ENCODE results near the gene PANX3.

The PANX3 gene

GRCh38 chr11:124622531-124623451, 11.6 kb downstream of the PANX3 start, which contains the start of gene TBRG1:
TBRG1 (plus strand) TSS chr11:124622864; CDS start chr11:124623084, 220 bp downstream.
- DNase-seq: peak; percentile 82

- DNase-seq: no peak
Observed at GRCh38 chr11:124623861-124624525, 12.8 kb downstream of the PANX3 start.

DNA sequence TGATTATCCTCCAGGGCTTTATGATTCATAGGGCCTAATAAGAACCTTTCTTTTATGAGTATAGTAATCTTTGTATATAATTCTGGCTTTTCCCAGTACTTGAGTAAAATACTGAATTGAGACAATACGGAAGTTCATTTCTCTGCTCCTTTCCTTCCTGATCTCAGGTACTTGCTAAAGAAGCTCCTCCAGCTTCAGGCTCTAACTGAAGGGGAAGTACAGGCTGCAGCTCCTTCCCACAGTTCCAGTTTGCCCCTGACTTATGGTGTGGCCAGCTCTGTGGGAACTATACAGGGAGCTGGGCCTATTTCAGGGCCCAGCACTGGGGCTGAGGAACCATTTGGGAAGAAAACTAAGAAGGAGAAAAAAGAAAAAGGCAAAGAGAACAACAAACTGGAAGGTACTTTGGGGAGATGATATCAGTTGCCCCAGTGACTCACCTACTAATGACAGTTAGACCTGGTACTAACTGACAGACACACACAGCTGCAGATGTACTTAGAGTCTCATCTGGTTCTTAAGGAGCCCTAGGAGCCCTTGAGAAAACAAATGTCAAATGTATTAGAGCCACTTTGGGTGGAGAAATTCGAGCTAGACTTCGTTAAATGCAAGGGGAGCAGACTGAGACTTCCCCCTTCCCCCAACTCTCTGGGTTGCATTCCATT, 14.4 kb downstream of the PANX3 start:
- DNase-seq: no peak

- DNase-seq: no peak
Observed at GRCh38 chr11:124627546-124627945, 16.3 kb downstream of the PANX3 start.

GRCh38 chr11:124629961-124630360, 18.7 kb downstream of the PANX3 start:
- DNase-seq: no peak

GRCh38 chr11:124633355-124633754, 22.1 kb downstream of the PANX3 start:
- DNase-seq: no peak

- DNase-seq: no peak
Observed at GRCh38 chr11:124635932-124636331, 24.7 kb downstream of the PANX3 start.

GRCh38 chr11:124638500-124638899, 27.3 kb downstream of the PANX3 start:
- no peak for DNase-seq

DNA sequence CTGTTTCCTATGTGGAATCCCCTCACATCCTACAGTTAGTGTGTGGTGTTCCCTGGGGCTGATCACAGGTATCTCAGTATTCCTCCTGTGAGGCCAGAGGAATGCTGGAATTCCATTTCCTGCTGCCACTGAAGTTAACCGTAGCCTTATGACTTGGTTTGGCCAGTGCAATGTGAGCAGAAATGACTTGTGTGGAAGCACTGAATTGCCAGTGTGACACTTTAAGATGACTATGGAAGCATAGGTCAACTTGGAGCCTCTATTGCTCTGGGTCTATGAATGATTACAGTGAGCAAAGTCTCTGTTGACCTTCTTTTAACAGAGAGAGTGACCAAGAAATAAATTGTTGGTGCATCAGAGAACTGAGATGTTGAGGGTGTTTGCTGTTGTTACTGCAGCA, 28.0 kb downstream of the PANX3 start:
- no peak for DNase-seq

DNA sequence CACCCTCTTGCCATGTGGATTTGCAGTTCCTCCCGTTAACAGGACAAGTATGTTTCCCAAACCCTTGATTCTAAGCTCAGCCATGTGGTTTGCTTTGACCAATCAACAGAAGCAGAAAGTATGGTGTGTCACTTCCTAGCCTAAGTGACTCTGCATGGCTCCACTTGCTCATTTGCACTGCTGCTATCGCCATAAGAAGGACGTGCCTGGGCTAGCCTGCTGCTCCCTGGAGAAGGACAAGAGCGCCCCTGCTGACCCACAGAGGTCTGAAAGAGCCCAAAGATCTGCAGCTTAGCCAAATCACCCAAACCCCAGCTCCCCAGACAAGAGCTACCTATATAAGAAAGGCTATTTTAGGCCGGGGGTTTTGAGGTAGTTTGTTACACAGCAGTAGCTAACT, 29.4 kb downstream of the PANX3 start:
- no peak for DNase-seq

DNA sequence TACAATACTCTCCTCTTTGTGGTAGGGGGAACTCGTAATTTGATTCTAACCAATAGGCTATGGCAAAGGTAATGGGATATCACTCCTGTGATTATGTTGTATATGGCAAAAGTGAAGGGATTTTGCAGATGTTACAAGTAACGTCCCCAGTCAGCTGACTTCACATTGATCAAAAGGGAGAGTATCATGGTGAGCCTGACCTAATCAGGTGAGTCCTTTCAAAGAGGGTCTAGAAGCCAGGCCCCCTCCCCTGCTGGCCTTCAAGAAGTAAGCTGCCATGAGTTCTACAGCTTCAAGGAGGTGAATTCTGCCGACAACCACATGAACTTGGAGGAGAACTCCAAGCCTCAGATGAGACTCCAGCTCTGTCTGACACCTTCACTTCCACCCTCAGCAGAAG, 31.4 kb downstream of the PANX3 start:
- no peak for DNase-seq

- no peak for DNase-seq
Observed at GRCh38 chr11:124643042-124643604, 31.9 kb downstream of the PANX3 start.

- DNase-seq: no peak
Observed at GRCh38 chr11:124643605-124644425, 32.6 kb downstream of the PANX3 start.

- DNase-seq: peak; percentile 37
Observed at GRCh38 chr11:124644426-124645280, 33.4 kb downstream of the PANX3 start.

DNA sequence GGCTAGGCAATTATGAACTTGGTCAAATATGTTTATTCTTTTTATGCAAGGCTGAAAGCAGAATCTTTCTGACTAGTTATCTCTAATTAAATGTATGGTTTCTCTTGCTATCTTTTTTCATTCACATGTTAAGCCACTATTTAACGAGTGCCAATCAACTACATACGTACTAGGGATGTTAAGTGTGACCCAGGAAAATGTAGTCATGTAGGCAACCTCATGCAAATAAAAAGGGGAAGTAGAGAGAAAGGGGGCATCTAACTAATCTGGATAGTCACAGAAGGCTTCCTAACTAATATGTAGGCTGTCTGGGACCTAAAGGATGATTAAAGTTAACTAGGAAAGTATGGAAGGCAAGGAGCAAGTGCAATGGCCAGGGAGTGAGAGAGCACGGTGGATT, 34.9 kb downstream of the PANX3 start:
- DNase-seq: no peak

DNA sequence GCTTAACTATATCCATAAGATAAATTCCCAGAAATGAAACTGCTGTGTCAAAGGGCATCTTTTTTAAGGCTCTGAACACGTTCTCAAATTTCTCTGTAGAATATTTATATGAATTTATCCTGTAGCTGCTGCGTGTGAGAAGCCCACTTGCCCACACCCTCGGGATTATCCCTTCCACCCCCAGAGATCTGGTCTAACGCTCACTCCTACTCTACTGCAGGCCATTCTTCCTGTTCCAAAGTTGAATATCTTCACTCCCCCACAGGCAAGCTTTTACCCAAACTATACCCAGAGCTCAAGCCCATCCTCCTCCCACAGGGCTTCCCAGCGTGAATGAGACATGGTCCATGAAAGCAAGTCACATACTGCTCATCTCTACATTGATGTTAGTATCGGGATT, 37.4 kb downstream of the PANX3 start:
- DNase-seq: no peak

DNA sequence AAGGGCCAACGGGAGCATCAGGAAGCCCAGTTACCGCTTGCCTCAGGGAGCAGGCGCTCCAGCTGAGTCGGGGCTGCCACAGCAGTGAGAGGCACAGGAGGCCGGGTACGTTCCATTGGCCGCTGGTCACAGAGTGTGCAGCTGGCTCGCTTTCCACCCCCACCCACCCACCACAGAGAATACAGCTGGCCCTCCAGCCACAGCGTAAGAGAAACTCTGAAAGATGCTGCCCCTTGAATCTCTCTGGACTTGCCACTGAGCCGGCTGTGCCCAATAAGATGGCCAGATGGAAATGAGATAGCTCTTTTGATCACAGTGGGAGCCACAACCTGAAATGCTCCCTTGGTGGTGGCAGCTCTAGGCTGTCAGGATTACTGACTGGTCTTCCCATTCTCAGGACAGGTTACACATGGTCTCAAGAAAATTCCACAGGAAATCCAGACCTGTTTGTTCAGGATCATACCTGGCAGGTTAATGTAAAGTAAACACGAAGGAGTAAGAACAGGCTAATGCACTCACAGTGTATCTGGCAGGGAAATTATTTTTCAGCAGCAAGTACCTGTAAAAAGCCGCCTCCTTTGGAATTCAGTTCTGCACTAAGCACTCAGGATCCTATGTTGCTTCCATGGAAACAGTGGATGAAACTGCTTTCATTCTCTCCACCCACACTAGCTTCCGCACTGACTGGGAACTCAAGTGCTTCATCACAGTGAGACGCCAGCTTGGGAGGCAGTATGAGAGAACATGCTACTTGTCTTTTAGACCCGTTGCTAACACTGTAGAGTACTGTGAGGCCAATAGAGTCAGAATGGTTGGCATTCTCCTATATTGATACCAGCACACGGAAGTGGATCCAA, 45.8 kb downstream of the PANX3 start:
- peak; percentile 46 for DNase-seq

DNA sequence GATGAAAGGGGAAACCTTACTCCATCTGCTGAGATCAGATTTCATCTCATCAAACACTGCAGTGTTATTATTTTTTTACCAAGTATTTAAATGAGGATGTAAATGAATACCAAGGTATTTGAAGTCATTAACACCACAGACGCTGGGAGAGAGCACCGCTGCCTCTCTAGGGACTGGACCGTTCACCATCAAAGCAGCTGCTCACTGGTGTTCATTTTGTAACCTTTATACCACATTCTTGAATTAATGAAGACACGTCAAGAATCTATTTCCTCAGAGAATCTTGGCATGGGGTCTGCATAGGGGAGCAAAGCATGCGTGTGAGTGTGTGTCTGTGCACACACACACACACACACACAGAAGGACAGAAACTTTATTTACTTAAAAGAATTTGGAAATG, 46.7 kb downstream of the PANX3 start:
- DNase-seq: no peak

- DNase-seq: no peak
Observed at GRCh38 chr11:124658501-124658900, 47.3 kb downstream of the PANX3 start.

DNA sequence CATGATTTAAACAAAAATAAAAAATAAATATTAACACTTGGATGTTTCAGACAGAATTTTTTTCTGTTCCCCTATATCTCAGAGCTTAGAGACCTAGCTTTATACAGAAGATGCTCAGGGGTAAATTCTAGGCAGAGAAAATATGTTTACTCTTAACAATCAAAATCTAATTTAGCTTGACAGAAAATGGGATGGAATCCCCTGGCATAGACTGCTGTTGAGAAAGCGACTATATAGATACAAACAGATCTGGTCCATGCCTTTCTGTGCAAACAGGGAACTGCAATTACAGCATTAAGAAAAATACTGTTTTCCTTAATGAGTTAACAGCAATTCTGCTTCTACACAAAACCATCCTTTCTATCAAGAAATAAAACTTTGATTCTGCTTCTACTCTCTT, 47.8 kb downstream of the PANX3 start:
- no peak for DNase-seq

All from DMS153 (cell line).